Esophagus squamous epithelium (tissue), 5 donors: ENCODE results near the gene RNF220. TPM values are rescaled to one million over a fixed set of nuclear protein-coding genes. Genes with fewer than 3 reads are reported as not detected.
"Not testable (repeated sequence)": the region's sequence is repeated elsewhere in the genome, so short reads cannot be mapped to it uniquely, and the experiment has no call there.

ENCODE experiments used
- DNase-seq: peaks from one replicate; lab custom pipeline; 2025; lab: John Stamatoyannopoulos, UW
- H3K27ac ChIP-seq, 4 donors: fragments of 200-600 bp; sonication (generic); one replicate each; pipeline ENCODE4 v1.5.1; 2016 to 2019; ENCODE audit warnings: mild to moderate bottlenecking in 1 of 4
- H3K27me3 ChIP-seq, 4 donors: fragments of 200-600 bp; sonication (generic); 1 replicate in 3 of 4; 2 replicates in 1 of 4; pipeline versions ENCODE4 v1.5.1 to v1.6.0; 2017 to 2021; ENCODE audit warnings: antibody characterized with exemption in 1 of 4
- H3K36me3 ChIP-seq, 3 donors: fragments of 200-600 bp; sonication (generic); one replicate each; pipeline ENCODE4 v1.5.1; 2016 to 2019
- H3K4me1 ChIP-seq, 3 donors: fragments of 200-600 bp; sonication (generic); one replicate each; pipeline ENCODE4 v1.5.1; 2017 to 2019
- H3K4me3 ChIP-seq, 4 donors: fragments of 200-600 bp; sonication (generic); 1 replicate in 3 of 4; 2 replicates in 1 of 4; pipeline ENCODE4 v1.5.1; 2016 to 2019; ENCODE audit warnings: mild to moderate bottlenecking in 2 of 4, moderate library complexity in 1 of 4
- H3K9me3 ChIP-seq, 3 donors: fragments of 200-600 bp; sonication (generic); one replicate each; pipeline ENCODE4 v1.5.1; 2016 to 2019
- CTCF ChIP-seq, 6 experiments: fragments of 450-650 bp in 4 of 6; fragments of 200-600 bp in 2 of 6; sonication (generic) in 2 of 6; IDR thresholded peaks; one replicate each; pipeline ENCODE4 v1.5.1; 2016 to 2019; ENCODE audit warnings: antibody characterized with exemption in 6 of 6, mild to moderate bottlenecking in 4 of 6, moderate library complexity in 4 of 6
- POLR2A ChIP-seq, 4 donors: fragments of 450-650 bp; IDR thresholded peaks; one replicate each; pipeline ENCODE4 v1.6.1; 2017; ENCODE audit warnings: antibody characterized with exemption in 4 of 4, mild to moderate bottlenecking in 4 of 4, moderate library complexity in 3 of 4
- WGBS, 2 donors: methylation state at CpG; one replicate each; pipeline ENCODE4 v1.1.5; 2018; 5-methylcytosine and 5-hydroxymethylcytosine counted together
- intact Hi-C: fragments of 100-400 bp; cut with DNase I; formaldehyde crosslinking; loops from one replicate; pipeline ENCODE4 v1.15.0; 2022
- total RNA-seq, 4 donors: library from RNA; depleted of rRNA; stranded (reverse); fragments of >200 nt; gene quantifications; one replicate each; pipeline ENCODE4 v1.1.0, GENCODE V29; 2016
- donor health status: DM: yes; HTN: yes; CAD: no.

RNF220 gene
- total RNA-seq, 4 donors from 2014 or later: 44.8 to 111 (median 60.3) TPM

GRCh38 chr1:44664730-44665370, 259.8 kb downstream of the RNF220 start:
- DNase-seq: no peak
- no peak overlapping the region for H3K27ac ChIP-seq
- H3K9me3 ChIP-seq: no peaks in the 10 kb centered on the region
- no peak overlapping the region for H3K4me3 ChIP-seq
- TF ChIP-seq CTCF (IDR thresholded peaks at IDR 0.05) (no peak), POLR2A (IDR thresholded peaks at IDR 0.05) (no peak)
- H3K4me1 ChIP-seq: peaks cover 0 to 5% (median 0%) of the 10 kb centered on the region in 3 donors
- intact Hi-C loops: no loop called here
- H3K36me3 ChIP-seq: no peaks in the 10 kb centered on the region
- 53 to 80% methylated on average over 12 of the region's 12 CpGs for whole genome bisulfite sequencing, 2 donors
- H3K27me3 ChIP-seq: no peaks in the 10 kb centered on the region

GRCh38 chr1:44666719-44667118, 261.7 kb downstream of the RNF220 start:
- H3K9me3 ChIP-seq, H3K4me1 ChIP-seq, H3K27ac ChIP-seq, H3K27me3 ChIP-seq, H3K4me3 ChIP-seq, H3K36me3 ChIP-seq, DNase-seq, intact Hi-C loops: not testable (repeated sequence)
- WGBS, 2 donors: 79 to 88% methylated on average over 1 of the region's 1 CpG

GRCh38 chr1:44670751-44671640, 265.9 kb downstream of the RNF220 start:
- Histone ChIP-seq H3K36me3 (no peaks in the 10 kb centered on the region), H3K4me1 (peaks cover 14 to 39% (median 25%) of the 10 kb centered on the region in 3 donors), H3K27me3 (no peaks in the 10 kb centered on the region), H3K9me3 (no peaks in the 10 kb centered on the region), H3K27ac (peak overlapping the region in 1 of 4 donors; percentile 97), H3K4me3 (no peak overlapping the region)
- intact Hi-C loops: no loop called here
- TF ChIP-seq CTCF (IDR thresholded peaks at IDR 0.05) (no peak), POLR2A (IDR thresholded peaks at IDR 0.05) (no peak)
- WGBS, 2 donors: 90 to 94% methylated on average over 9 to 10 of the region's 10 CpGs
- DNase-seq: no peak

- Histone ChIP-seq H3K4me1 (peaks cover 14 to 51% (median 25%) of the 10 kb centered on the region in 3 donors), H3K36me3 (no peaks in the 10 kb centered on the region), H3K27ac (peak overlapping the region in 3 of 4 donors; percentile 50 to 98 (median 97)), H3K9me3 (no peaks in the 10 kb centered on the region), H3K4me3 (peak overlapping the region in 1 of 4 donors; percentile 92), H3K27me3 (no peaks in the 10 kb centered on the region)
- no peak for DNase-seq
- 49 to 56% methylated on average over 5 to 11 of the region's 13 CpGs for WGBS, 2 donors
- intact Hi-C loops: no loop called here
- TF ChIP-seq POLR2A (IDR thresholded peaks at IDR 0.05) (no peak), CTCF (IDR thresholded peaks at IDR 0.05) (no peak)
These were observed 267.4 kb downstream of the RNF220 start for GRCh38 chr1:44672254-44672955.

GRCh38 chr1:44672961-44673674, 268.1 kb downstream of the RNF220 start:
- intact Hi-C loops: no loop called here
- 69 to 84% methylated on average over 12 to 14 of the region's 14 CpGs for WGBS, 2 donors
- no peaks in the 10 kb centered on the region for H3K36me3 ChIP-seq
- peak overlapping the region; percentile 95 to 98 (median 98) for H3K27ac ChIP-seq
- no peak for DNase-seq
- H3K27me3 ChIP-seq: no peaks in the 10 kb centered on the region
- H3K9me3 ChIP-seq: no peaks in the 10 kb centered on the region
- peaks cover 14 to 57% (median 25%) of the 10 kb centered on the region in 3 donors for H3K4me1 ChIP-seq
- H3K4me3 ChIP-seq: peak overlapping the region; percentile 63 to 92 (median 78)
- TF ChIP-seq POLR2A (IDR thresholded peaks at IDR 0.05) (no peak), CTCF (IDR thresholded peaks at IDR 0.05) (no peak)
